GM19239 (cell line): ENCODE measurements around the gene FAM8A1.

Experiments
- DNase-seq: peaks from one replicate; pipeline ENCODE4 v3.0.0; 2011; ENCODE audit warnings: low spot score; ENCODE audit not compliant: insufficient read length
- FAIRE-seq: peaks from 2 replicates; lab custom pipeline; 2011; peaks lifted over from hg19 to GRCh38; lab: Jason Lieb, UNC

FAM8A1 gene

GRCh38 chr6:17653198-17653882 is 53.2 kb downstream of the FAM8A1 start:
- DNase-seq (no peak), FAIRE-seq (no peak)

GRCh38 chr6:17656092-17656491 is 56.0 kb downstream of the FAM8A1 start:
- no peak for FAIRE-seq
- DNase-seq: no peak

- DNase-seq (no peak), FAIRE-seq (no peak)
These were observed 56.5 kb downstream of the FAM8A1 start for GRCh38 chr6:17656644-17657043.
